Measurements from ENCODE around the gene EXOSC1. TPM values are rescaled to one million over a fixed set of nuclear protein-coding genes. Genes with fewer than 3 reads are reported as not detected.
"Not testable (repeated sequence)": the region's sequence is repeated elsewhere in the genome, so short reads cannot be mapped to it uniquely, and the experiment has no call there.

The EXOSC1 gene
- polyA plus RNA-seq, 1 of the 3 experiments (the other 2 are of a cell fraction) = 49.0 TPM

GRCh38 chr10:97479939-97480338 is 34.1 kb upstream of the EXOSC1 start:
- Histone ChIP-seq H3F3A (replicated peaks; ENCODE audit: insufficient read depth) (peaks cover 8% of the 10 kb centered on the region), H3K27ac (ENCODE audit: low read depth in 2 of 2, low read length in 1 of 2) (no peak overlapping the region), H4K20me1 (ENCODE audit: insufficient read depth) (peaks cover 15% of the 10 kb centered on the region; the same call in 1 of the 2 replicates), H3K4me1 (ENCODE audit: control insufficient read depth in 1 of 2, insufficient read depth in 2 of 2, low read depth in 1 of 2, low read length in 1 of 2) (no peaks in the 10 kb centered on the region; a peak in 1 of 4 replicates), H2AFZ (ENCODE audit: low read depth) (no peak overlapping the region), H3K9me2 (no peaks in the 10 kb centered on the region), H3K27me3 (ENCODE audit: insufficient read depth) (no peaks in the 10 kb centered on the region), H3K4me2 (no peak overlapping the region), H3K36me3 (replicated peaks in 1 of 2; ENCODE audit: control insufficient read depth in 1 of 2, insufficient read depth in 2 of 2, low read length in 1 of 2) (peaks cover 57 to 65% of the 10 kb centered on the region in 2 experiments), H3K9me3 (no peaks in the 10 kb centered on the region), H3K4me3 (ENCODE audit: low read depth in 2 of 2, low read length in 1 of 2) (no peak overlapping the region), H3K79me2 (ENCODE audit: insufficient read depth) (peaks cover 42% of the 10 kb centered on the region), H3K9ac (no peak overlapping the region)
- 89% methylated on average over 9 of the region's 9 CpGs for WGBS (ENCODE audit: low lambda C conversion rate)
- no peak for DNase-seq
- POLR2A ChIA-PET = no interaction called here
- TF ChIP-seq MEF2A (IDR thresholded peaks at IDR 0.05; ENCODE audit: borderline replicate concordance, low read depth) (no peak), FOXM1 (IDR thresholded peaks at IDR 0.05; ENCODE audit: low read depth) (no peak), YY1 (IDR thresholded peaks at IDR 0.05; ENCODE audit: low read depth) (no peak), IRF3 (IDR thresholded peaks at IDR 0.05; ENCODE audit: low read depth, low read length) (no peak), JUND (IDR thresholded peaks at IDR 0.05) (no peak), ELF1 (IDR thresholded peaks at IDR 0.05) (no peak), TAF1 (IDR thresholded peaks at IDR 0.05; ENCODE audit: borderline replicate concordance, low read depth, low read length) (no peak), RAD21 (IDR thresholded peaks at IDR 0.05; ENCODE audit: low read length) (no peak), RFX5 (IDR thresholded peaks at IDR 0.05; ENCODE audit: low read length) (no peak), USF1 (IDR thresholded peaks at IDR 0.05; ENCODE audit: borderline replicate concordance, low read depth) (no peak), NRF1 (IDR thresholded peaks at IDR 0.05; ENCODE audit: low read depth, low read length) (no peak), TCF12 (IDR thresholded peaks at IDR 0.05) (no peak), CTCF (IDR thresholded peaks at IDR 0.05) (no peak), RCOR1 (IDR thresholded peaks at IDR 0.05; ENCODE audit: low read length) (no peak), USF2 (IDR thresholded peaks at IDR 0.05; ENCODE audit: borderline replicate concordance, low read depth, low read length) (no peak), SMC3 (IDR thresholded peaks at IDR 0.05; ENCODE audit: low read depth, low read length) (no peak)
- CTCF ChIA-PET = interaction anchor here (1.8 kb wide), 1 partner anchor 74 kb away, joined by 6 read pairs; no protein-coding TSS in a partner anchor

GRCh38 chr10:97479410-97479809 is 33.6 kb upstream of the EXOSC1 start:
- DNase-seq; POLR2A ChIA-PET; H4K20me1 ChIP-seq (ENCODE audit: insufficient read depth); H3K4me3 ChIP-seq (ENCODE audit: low read depth in 2 of 2, low read length in 1 of 2); H3K9me3 ChIP-seq; H3F3A ChIP-seq (replicated peaks; ENCODE audit: insufficient read depth); H2AFZ ChIP-seq (ENCODE audit: low read depth); H3K4me2 ChIP-seq; H3K27me3 ChIP-seq (ENCODE audit: insufficient read depth); H3K9ac ChIP-seq; CTCF ChIA-PET; H3K9me2 ChIP-seq; H3K4me1 ChIP-seq (ENCODE audit: control insufficient read depth in 1 of 2, insufficient read depth in 2 of 2, low read depth in 1 of 2, low read length in 1 of 2); H3K27ac ChIP-seq (ENCODE audit: low read depth in 2 of 2, low read length in 1 of 2): not testable (repeated sequence)
- WGBS (ENCODE audit: low lambda C conversion rate) = 91% methylated on average over 4 of the region's 4 CpGs
- Histone ChIP-seq H3K79me2 (ENCODE audit: insufficient read depth) (peaks cover 40% of the 10 kb centered on the region), H3K36me3 (replicated peaks in 1 of 2; ENCODE audit: control insufficient read depth in 1 of 2, insufficient read depth in 2 of 2, low read length in 1 of 2) (peaks cover 62 to 70% of the 10 kb centered on the region in 2 experiments)
